Tongue (tissue), 2 donors: Measurements from ENCODE around the gene EHD4. TPM values are rescaled to one million over a fixed set of nuclear protein-coding genes. Genes with fewer than 3 reads are reported as not detected.
A peak's percentile ranks its signal among the peaks of the same experiment; 100 is the strongest.

Experiments
- DNase-seq: peaks from one replicate; pipeline ENCODE4 v3.0.0-alpha.2; 2015
- total RNA-seq: library from RNA; depleted of rRNA; stranded (reverse); fragments of >200 nt; gene quantifications from one replicate; pipeline ENCODE4 v1.2.3, GENCODE V29; 2014

The EHD4 gene
- total RNA-seq, 1 donor from 2014 or later: 39.1 TPM

DNA sequence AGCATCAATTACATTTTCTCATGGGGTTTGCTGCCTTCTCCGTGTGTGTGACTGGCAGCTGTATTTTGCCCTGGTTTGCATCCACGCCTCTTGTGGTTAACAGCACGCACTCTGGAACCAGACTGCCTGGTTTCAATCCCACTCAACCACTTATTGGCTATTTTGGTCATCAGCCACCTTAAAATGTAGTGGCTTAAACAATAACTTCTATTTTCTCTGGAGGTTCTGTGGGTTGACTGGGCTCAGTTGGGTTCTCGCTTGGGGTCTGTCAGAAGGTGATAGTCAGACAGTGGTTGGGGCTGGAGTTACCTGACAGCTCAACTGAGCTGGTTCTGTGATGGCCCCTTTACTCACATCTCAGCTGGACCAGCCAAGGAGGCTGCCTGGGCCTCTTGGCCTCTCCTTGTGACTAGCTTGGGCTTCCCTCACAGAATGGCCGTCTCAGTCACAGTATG lies 36.8 kb downstream of the EHD4 start:
- DNase-seq: no peak

DNA sequence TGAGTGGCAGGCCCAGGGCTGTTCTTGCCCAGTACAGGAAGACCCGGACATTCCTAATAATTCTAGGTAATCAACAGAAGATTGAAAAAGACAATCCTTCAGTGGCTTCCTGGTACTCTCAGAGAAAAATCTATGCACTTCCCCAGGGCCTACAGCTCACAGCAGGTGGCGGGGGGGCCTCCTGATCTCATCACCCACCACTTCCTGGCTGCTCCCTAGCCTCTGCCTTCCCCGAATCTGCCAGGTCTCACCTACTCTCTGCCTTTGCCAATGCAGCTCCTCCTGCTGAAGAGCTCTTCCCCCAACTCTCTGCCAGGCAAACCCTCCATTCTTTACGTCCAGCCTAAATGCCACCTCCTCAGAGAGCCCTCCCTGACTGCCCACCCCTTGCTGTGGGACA lies 37.5 kb downstream of the EHD4 start:
- no peak for DNase-seq

DNA sequence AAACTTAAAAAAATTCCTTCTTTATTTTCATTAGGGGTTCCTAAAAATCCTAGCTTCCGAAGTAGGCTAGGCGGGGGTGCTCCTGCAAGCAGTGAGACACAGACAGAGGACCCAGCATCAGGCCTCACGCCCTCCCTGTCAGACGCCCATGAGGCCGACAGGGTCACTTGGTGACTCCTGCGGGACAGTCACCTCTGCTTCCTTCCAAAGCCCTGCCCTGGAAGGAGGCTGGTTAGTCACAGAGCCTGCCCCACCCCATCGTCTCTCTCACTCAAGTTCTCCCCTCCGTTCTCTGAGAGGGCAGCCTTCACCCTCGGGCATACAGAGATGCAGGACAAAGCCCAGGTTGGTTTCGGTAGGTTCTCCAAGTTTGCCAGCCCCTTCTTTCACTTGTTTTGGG lies 38.6 kb downstream of the EHD4 start:
- DNase-seq: no peak

DNA sequence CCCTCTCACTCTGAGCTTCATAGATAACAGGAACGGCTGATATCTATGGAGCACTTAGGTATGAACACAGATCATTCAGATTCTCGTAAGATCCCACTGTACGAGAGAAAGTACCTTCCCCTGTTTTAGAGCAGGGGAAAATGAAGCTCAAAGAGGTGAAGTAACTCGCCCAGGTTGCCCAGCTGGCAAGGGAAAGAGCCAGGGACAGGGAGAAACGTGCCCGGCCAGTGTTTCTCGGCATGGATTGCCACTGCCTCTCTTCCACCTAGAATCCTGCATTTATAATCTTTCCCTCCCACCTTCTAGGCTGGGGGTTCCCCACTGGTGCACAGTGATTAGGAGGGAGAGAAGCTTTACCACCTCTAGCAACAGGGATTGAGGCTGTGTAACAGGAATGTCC lies 39.0 kb downstream of the EHD4 start:
- DNase-seq: no peak

DNA sequence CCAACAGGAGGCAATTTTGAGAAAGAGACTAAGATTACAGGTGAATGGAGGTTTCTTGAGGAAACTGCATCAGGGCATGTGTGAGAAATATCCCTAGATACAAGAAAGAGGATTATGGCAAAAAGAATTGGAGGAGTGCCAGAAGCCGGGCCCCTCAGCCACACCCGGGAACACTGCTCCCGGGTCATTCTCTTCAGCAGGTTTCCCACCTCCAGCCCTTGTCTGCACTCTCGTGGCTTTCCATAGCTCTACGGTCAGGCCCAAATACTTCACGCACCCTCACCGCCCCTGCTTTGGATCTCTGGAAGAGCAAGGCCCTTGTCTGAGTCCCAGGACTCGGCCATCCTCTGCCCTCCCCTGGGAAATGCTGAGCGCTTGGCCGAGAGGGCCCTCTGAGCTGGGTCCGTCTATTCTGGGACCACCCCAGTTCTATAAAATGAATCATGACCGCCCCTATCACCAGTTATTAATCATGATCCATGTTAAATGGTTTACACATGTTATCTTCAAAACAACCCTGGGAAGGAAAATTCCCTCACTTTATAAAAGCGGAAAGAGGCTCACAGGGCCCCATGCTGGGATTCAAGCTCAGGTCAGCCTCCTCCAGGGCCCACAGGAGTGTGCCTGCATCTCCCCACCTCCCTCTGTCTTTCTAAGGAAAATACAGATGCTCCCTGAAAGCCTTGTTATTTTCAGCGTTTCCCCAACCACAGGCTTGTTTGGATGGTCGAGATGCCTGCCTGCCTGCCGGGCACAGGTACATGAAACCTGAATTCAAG lies 39.7 kb downstream of the EHD4 start:
- no peak for DNase-seq

DNA sequence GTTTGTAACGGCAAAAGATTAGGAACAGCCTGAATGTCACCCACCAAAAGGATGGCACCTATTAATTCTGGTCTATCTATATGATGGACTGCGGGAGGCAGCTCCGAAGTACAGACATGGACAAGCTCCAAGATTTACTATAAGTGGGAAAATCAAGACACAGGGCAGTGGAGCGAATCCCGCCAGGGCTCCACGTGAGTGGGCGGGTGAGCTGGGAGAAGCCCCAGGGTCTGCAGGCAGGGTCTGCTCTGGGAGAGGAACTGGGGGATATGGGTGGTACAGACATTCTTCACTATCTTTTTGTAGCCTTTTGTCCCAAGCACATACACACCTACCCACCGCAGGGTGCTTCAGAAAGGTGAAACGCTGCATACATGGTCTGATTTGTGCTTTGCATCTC lies 40.3 kb downstream of the EHD4 start:
- DNase-seq: no peak

DNA sequence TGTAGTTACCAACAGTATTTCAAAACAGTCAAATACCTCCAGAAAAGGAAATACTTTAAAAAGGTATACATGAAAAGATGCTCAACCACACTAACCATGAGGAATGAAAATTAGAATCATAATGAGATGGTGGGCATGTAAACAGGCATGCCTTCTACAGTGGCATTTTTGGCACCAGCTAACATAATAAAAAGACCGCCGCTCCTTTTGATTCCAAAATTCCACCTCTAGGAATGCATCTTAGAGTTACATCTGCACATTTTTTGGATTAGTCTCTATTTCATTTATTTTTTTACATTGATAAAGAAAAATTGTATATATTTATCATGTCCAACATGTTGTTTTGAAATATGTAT lies 41.5 kb downstream of the EHD4 start:
- DNase-seq: no peak

DNA sequence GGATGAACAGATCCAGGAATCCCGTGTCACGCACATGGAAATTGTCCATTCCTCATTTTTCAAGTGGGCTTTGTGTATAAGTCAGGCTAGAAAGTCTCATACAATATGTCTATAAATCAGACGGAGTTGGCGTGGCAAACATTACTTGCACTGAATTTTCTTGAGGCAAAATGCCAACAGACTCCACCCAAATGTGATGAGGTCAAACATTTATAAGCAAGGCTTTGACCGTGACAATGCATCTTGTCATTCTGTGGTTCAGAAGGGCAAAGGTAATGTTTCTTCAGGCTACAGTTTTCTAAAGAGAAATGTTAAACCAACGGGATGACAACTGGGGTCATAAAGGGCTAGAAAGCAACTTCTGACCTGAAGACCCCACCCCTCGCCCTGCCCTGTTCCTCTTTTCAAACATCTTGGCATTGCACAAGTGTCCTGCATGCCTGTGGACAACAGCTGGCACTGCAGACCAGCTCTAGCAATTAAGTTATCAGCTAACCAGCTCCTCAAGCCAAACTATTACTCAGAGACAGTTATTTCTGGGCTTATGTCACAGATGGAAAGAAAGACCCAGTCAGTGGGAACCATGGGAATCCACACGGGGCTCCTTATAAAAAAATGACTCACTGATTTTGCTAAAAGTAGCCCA lies 42.0 kb downstream of the EHD4 start:
- DNase-seq: peak; percentile 72

DNA sequence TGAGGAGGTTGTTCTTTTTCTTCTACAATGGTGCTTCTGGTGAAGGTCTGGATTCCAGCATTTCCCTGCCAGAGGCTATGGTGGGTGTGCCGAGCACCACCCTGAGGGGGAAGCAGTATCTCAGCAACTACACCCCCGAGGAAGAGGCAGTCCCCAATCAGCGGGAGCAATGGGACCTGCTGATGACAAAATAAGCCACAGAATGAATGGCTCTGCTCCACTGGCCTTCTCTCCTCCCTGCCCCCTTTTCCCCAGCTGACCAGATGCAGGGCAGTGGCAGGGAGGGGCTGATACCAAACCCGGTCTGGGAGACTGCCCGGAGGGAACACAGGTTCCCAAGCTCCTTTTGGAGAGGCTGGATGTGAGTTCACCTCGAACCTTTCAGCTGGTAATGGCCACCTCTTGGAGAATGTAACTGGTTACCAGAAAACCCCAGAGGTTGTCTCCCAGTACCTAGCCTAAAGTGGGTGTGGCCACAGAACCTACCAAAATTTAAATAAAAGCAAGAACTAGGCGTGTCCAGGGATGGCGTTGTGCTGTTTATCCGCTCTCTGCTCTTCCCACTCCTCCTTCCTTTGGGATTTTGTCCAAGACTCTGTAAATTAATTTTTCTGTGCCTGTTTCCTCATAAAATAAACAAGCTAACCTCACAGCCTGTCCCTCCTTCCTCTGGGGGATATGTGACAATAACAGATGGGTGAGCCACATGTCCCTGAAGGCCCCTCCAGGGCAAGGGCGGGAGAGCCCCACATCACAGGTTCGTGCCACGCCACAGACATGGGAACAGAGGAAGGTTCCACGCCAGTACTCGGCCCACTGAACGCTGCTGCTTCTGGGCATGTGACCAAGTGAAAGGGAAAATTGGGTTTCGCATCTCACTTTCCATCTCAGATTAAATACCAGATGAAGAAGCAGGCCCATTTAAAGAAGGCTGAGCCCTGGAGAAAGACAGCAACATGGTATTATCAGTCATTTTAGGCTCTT lies 43.4 kb downstream of the EHD4 start:
- no peak for DNase-seq

DNA sequence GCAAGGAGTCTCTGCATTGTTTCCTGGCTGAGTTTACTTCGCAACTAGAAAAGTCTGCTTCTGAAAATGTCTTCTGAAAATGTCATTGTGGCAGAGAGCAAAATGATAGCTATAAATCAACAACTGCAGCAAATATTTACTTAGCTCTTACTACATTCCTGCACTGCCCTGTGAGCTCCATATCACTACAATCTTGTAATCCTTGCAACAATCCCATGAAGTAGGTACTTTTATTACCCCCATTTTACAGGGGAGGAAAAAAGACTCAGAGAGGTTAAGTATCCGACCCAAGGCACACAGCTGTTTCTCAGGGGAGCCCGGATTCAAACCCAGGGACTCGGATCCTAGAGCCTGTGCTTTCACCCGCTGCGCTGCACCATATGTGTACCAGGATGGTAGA lies 44.3 kb downstream of the EHD4 start:
- DNase-seq: no peak

DNA sequence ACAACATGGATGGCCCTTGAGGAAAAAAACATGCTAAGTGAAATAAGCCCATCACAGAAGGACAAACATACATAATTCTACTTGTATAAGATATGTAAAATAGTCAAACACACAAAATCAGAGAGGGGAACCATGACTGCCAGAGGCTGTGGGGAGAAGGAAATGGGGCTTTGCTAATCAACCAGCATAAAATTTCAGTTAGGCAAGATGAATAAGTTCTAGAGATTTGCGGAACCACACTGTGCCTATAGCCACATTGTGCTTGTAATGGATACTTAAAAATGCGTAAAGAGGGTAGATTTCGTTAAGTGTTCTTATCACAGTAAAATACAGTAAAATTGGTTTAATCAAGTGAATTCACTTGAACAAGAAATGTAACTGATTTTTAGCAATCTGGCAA lies 44.8 kb downstream of the EHD4 start:
- DNase-seq: no peak

DNA sequence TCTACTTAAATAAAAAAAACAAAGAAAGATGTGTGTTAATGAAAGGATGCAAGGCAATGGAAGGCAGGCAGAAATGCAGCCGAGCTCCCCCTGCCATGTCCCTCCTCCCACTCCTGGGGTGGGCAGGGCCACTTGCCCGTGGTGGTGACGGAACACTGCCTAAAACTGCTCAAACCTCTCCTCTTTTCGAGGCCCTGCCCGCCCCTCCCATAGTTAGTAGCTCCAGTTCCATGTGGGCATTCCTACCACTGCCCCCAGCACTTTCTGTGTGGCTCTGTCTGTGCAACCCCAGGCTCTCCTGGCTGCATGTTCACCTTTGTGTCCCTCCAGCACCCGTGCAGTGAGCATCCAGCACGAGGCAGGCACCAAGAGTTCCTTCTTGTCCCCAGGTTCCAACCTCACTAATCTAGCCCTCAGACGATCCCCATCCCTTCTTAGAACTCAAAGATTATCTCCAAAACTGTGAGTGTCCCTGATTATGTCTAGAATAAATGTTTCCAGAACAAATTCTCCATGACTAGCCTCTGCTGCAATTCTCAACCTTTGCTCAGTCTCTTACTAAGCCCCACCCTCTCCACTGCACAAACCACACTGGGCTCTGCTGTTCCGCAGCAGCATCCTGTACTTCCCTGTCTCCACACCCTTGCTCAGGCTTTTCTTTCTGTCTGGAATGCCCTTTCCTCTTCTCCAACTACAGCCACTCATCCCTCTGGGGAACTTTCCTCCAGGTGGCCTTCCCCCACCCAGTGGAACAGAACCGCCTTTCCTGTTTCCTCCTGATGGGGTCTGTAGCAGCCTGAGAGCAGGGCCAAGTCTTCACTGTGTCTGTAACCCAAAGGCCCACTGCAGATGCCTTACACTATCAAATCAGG lies 45.9 kb downstream of the EHD4 start:
- no peak for DNase-seq

DNA sequence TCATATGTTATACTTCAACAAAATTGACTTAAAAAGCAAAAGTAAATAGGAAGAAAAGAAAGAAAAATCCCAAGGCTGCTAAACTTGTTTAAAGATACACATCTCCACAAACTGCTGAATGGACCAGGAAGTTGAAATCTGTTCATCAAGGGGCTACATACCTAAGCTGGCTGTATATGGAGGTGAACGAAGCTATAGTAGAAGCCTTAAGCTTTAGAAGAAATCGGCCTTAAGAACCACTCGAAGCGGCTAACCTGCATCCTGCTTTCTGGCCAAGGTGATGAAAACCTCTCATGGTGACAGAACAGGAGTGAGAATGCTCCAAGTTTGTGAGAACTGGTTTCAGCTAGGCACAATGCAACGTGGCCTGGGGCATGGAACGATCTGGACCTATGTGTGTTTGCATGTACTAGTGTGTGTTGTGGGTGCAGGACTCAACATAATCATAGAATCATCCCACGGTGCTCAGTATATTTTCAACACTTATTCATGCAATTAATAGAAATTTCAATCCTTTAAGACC lies 47.2 kb downstream of the EHD4 start:
- no peak for DNase-seq

DNA sequence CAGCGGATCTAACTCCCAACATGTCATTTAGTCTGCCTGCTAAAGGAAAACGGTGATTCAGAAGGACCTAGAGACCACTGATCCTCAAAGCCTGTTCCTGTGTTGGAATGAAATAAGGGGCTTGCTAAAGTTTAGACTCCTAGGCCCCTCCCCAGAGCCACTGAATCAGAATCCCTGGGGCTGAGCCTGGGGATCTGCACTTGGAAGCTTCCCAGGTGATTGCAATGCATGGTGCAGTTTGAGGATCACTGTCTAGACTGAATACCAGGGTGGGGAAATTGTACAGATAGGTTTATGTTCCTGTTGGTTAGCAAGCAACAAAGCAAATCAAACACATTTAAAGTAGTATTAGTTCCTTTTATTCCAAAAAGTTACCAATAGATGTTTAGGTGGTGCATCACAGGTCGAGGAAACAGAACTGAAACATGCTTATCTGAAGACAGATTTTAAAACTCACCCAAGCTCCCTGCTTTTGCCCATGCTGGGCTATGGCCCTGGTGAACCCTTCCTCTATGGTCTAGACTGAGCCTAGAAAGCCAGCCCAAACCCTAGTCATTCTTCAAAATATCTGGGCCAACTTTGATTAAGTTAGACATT lies 48.9 kb downstream of the EHD4 start:
- DNase-seq: no peak

DNA sequence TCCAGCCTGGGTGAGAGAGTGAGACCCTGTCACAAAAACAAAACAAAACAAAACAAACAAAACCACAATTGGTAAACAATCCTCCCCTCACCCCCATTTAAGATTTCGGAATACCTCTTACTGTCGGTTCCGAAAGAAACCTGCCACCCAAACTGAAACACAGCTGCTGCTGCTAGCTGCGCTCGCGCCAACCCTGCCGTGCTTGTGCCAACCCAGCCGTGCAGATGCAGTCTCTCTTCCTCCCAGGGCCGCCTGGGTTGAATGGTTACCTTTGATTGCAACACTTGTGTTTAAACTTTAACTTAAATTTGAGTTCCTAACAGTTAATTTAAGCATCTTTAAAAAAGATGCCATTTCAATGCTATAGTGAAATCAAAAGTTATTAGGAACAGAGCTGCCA lies 50.0 kb downstream of the EHD4 start:
- no peak for DNase-seq

DNA sequence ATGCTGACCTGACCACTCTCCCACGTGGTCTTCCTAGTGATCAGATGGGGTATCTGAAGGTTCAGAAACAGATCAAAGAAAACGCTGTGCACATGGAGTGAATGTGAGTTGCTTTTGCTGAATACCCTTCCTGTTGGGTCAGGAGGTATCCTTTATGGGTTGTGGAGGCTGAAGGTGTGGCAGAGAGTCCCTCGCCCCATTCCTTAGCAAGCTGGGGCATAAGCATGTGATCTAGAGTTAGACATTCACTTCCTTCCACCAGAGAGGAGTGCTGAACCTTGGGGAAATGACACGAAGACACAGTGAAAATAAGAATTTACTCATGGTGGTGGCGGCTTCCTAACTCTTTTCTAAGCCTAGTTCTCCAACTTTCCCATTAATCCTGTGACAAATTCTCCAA lies 50.7 kb downstream of the EHD4 start:
- DNase-seq: no peak

DNA sequence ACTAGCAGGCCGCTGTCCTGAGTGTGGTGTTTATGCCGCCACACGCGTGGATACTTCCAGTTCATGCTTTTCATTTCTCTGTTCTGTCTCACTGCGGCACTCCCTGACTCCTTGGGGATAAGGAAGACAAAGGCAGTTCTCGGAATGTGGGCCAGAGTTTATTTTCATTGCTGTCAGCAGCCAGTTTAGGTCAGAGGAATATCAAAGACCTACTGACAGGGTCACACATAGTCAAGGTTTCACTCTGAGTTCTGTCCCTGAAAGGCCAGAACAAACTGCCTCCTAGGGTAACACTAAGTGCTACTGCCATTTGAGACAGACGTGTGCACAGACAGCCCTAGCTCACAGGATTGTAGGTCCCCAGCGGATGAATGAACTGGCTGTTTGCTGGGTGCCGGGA lies 51.2 kb downstream of the EHD4 start:
- DNase-seq: no peak

DNA sequence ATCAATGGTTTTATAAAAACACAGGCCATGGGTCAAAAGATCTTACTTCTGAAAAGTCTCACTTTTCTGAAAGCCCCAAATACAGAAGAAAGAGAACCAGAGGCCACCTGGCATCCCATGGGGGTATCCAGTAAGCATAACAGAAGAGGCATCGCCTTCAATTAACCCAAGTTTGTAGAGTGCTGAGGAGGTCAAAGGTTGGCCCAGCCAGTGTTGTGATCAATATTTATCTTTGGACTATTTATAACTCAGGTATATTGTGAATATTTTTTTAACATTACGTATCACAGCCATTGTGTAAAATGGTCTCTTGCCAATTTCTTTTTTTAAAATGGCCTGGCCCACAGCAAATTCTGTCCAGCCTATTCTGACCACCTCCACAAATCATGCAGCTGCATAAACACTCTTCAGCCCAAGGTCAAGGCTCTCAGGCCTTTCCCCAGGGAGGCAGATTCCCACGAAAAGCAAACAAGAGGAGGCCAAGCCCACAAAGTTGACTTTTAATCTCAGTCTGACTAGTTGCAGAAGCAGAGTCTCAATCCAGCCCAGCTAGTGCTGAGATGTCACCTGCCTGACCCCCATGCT lies 52.3 kb downstream of the EHD4 start:
- no peak for DNase-seq

DNA sequence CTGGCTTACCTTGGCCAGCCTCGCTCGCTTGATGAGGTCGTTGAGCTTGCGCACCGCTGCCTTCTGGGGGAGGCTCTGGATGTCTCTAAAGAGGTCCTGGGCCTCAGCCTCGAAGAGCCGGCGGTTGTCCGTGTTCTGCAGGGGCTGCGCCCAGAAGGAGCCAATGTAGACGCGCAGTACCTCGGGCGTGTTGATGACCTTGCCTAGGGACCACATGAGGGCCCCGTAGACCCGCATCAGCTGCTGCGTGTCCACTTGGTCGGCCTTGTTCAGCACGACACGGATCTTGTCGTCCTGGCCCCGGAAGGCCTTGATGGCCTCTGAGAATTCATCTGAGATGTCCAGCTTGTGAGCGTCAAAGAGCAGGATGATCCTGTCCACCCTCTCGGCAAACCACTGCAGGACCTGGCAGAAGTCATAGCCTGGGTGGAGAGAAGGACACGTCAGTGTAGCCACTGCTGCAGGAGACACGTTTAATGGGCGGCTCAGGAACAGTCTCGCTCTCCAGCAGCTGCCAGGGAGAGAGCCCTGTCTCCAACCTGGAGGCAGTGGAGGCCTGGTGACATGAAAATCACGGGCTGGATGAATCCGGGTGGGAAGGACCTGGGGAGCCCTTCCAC lies 53.0 kb downstream of the EHD4 start:
- no peak for DNase-seq

DNA sequence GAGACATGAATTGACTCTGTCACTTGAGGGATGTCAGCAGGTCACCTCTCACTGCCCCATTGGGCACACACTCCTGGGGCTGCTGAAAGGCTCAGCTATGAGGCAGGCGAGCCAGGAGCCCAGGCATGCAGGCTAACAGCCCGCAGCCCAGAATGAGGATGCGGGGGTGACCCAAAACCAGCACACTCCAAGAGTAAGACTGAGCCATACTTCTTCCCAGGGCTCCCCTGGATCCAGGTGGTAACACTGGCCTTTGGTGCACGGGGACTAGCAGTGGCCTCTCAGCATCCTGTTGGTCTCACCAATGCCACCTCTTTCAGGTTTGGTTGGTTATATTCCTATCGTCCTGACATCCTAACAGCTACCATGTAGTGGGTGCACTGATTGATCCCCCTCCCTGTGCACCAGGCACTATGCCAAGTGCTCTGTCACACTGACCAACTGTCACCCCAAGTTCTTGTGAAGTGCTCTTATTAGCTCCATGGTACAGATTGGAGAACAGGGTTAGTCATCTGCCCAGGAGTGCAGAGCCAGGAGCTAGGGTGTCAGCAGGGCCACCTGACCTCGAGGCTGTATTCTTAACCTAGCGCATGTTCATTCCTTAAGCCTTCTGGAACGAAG lies 53.7 kb downstream of the EHD4 start:
- no peak for DNase-seq
